ENCODE measurements around the gene RAB17. TPM values are rescaled to one million over a fixed set of nuclear protein-coding genes. Genes with fewer than 3 reads are reported as not detected.

Gene RAB17
- total RNA-seq, 1 experiment from 2014 or later = 86.3 TPM

DNA sequence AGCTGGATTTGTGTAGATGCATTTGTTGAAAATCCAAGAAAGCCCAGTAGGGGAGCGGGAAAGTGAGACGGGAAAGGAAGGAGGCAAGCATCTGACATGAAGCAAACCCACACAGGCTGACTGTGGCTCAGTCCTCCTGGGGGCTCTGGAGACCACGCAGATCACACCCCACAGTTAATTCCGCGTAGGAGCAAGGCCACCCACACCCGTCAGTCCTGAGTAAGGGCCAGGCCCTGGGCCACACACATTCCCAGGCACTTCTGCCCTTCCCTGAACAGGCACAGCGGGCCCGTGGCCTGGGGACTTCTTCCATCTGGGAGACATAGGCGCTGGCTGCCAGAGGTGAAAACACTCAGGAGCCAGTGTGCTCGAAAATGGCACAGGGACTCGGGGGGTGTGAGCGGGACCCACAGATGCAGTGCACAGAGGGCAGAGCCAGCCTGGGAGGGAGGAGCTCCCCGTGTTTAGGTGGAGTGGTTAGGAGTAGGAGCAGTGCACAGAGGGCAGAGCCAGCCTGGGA lies 43.6 kb downstream of the RAB17 start:
- no peaks in the 10 kb centered on the region for H3K9me2 ChIP-seq (ENCODE audit: insufficient read depth)
- no peak for TF ChIP-seq EZH2 (IDR thresholded peaks at IDR 0.05; ENCODE audit: low read depth)
- TF ChIP-seq, protein P1, sequence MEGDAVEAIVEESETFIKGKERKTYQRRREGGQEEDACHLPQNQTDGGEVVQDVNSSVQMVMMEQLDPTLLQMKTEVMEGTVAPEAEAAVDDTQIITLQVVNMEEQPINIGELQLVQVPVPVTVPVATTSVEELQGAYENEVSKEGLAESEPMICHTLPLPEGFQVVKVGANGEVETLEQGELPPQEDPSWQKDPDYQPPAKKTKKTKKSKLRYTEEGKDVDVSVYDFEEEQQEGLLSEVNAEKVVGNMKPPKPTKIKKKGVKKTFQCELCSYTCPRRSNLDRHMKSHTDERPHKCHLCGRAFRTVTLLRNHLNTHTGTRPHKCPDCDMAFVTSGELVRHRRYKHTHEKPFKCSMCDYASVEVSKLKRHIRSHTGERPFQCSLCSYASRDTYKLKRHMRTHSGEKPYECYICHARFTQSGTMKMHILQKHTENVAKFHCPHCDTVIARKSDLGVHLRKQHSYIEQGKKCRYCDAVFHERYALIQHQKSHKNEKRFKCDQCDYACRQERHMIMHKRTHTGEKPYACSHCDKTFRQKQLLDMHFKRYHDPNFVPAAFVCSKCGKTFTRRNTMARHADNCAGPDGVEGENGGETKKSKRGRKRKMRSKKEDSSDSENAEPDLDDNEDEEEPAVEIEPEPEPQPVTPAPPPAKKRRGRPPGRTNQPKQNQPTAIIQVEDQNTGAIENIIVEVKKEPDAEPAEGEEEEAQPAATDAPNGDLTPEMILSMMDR (conservative IDR thresholded peaks at IDR 0.05) = no peak
- intact Hi-C loops (cut with micrococcal nuclease; ENCODE audit: unreplicated experiment) = no loop called here
- H3K27ac ChIP-seq = no peak overlapping the region
- H3F3A ChIP-seq (ENCODE audit: insufficient read depth, low read depth) = peaks cover 47% of the 10 kb centered on the region
- no peaks in the 10 kb centered on the region for H3K27me3 ChIP-seq (ENCODE audit: insufficient read depth, low read depth)
- no peaks in the 10 kb centered on the region for H3K79me2 ChIP-seq (ENCODE audit: low read depth)
- H3K4me2 ChIP-seq = no peak overlapping the region
- DNase-seq = no peak
- no peaks in the 10 kb centered on the region for H3K9me3 ChIP-seq (ENCODE audit: insufficient read depth, low read depth)
- H3K36me3 ChIP-seq (ENCODE audit: low read depth) = peaks cover 35% of the 10 kb centered on the region
- H3K4me1 ChIP-seq (replicated peaks; ENCODE audit: insufficient read depth) = no peaks in the 10 kb centered on the region
- no peaks in the 10 kb centered on the region for H4K20me1 ChIP-seq (ENCODE audit: insufficient read depth)
- H3K4me3 ChIP-seq = no peak overlapping the region
- no peak overlapping the region for H2AFZ ChIP-seq
- no TSS peak for BruUV-seq (replicated peaks)
- POLR2A ChIA-PET (ENCODE audit: unreplicated experiment) = no interaction called here
- CTCF ChIA-PET = no interaction called here

DNA sequence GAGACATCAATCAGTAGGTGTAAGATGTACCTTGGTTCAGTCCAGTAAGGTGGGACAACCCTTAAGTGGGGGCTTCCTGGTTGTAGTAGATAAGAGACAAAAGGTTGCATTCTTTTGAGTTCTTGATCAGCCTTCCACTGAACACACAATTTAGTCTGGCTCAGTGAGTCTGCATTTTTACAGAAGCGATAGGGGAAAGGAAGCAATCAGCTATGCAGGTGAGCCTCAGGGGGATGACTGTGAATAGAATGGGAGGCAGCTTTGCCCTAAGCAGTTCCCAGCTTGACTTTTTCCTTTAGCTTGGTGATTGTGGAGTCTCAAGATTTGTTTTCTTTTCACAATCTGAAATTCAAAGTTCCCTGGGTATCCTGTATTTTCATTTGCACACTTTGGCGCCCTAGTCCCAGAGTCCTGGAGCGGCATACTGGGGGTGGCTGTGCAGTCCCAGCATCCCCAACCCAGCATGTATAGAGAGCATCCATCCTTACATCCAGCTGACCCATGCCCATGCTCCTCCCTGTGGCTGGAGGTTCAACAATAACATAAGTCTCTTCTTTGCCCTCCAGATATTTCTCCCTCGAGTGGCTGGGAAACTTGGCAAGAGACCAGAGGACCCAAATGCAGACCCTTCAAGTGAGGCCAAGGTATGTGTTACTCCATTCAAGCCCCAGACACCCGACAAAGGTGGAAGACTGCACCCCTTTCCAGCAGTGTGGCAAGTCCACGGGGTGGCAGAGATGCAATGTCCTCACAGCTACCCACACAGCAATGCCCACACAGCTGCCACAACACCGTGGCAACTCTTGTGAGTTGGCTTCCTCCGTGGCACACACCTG lies 44.3 kb downstream of the RAB17 start:
- Histone ChIP-seq H3K27me3 (ENCODE audit: insufficient read depth, low read depth) (no peaks in the 10 kb centered on the region), H3K27ac (no peak overlapping the region), H3K9me2 (ENCODE audit: insufficient read depth) (no peaks in the 10 kb centered on the region), H4K20me1 (ENCODE audit: insufficient read depth) (peaks cover 6% of the 10 kb centered on the region), H3K4me1 (replicated peaks; ENCODE audit: insufficient read depth) (no peaks in the 10 kb centered on the region), H3K79me2 (ENCODE audit: low read depth) (no peaks in the 10 kb centered on the region), H3K36me3 (ENCODE audit: low read depth) (peaks cover 29% of the 10 kb centered on the region), H2AFZ (no peak overlapping the region), H3K4me2 (no peak overlapping the region), H3K9me3 (ENCODE audit: insufficient read depth, low read depth) (no peaks in the 10 kb centered on the region), H3F3A (ENCODE audit: insufficient read depth, low read depth) (peaks cover 47% of the 10 kb centered on the region), H3K4me3 (no peak overlapping the region)
- BruUV-seq (replicated peaks) = no TSS peak
- intact Hi-C loops (cut with micrococcal nuclease; ENCODE audit: unreplicated experiment) = no loop called here
- CTCF ChIA-PET = no interaction called here
- no peak for DNase-seq
- TF ChIP-seq, protein P1 (conservative IDR thresholded peaks at IDR 0.05) = no peak
- no peak for TF ChIP-seq EZH2 (IDR thresholded peaks at IDR 0.05; ENCODE audit: low read depth)
- POLR2A ChIA-PET (ENCODE audit: unreplicated experiment) = interaction anchor here (0.6 kb wide), 1 partner anchor 381 kb away, joined by 6 read pairs; no protein-coding TSS in a partner anchor

DNA sequence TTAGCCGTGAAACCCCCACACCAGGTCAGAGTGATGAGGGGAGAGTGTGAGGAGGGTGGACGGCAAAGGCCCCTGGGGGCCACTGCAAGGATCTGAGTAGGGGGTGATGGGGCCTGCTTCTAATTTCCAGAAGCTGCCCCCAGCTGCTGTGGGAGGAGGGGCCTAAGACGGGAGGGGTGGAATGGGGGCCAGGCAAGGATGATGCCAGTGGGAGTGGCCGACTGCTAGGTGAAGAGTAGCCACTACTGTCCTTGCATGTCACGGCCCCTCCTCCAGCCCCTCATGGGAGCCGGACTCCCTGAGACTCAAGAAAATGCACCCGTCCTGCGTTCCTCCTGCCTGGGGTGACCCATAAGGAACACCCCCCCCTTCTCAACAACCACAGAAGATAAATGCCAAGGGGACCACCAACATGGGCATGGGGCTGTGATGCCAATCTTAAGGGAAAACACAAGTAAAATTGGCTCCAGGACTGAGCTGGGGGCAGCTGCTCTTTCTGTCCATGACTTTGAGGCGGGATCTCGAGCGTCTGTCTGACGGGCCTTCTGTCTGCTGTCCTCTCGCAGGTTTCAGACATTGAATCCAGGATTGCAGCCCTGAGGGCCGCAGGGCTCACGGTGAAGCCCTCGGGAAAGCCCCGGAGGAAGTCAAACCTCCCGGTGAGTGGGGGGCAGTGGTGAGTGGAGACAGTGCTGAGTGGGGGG lies 48.4 kb downstream of the RAB17 start:
- H3K27ac ChIP-seq = no peak overlapping the region
- no peaks in the 10 kb centered on the region for H3K9me3 ChIP-seq (ENCODE audit: insufficient read depth, low read depth)
- BruUV-seq (replicated peaks) = no TSS peak
- H3K36me3 ChIP-seq (ENCODE audit: low read depth) = peaks cover 40% of the 10 kb centered on the region
- H3K4me2 ChIP-seq = no peak overlapping the region
- H3K9me2 ChIP-seq (ENCODE audit: insufficient read depth) = no peaks in the 10 kb centered on the region
- CTCF ChIA-PET = no interaction called here
- no peaks in the 10 kb centered on the region for H3K4me1 ChIP-seq (replicated peaks; ENCODE audit: insufficient read depth)
- intact Hi-C loops (cut with micrococcal nuclease; ENCODE audit: unreplicated experiment) = no loop called here
- H3F3A ChIP-seq (ENCODE audit: insufficient read depth, low read depth) = peaks cover 53% of the 10 kb centered on the region
- H4K20me1 ChIP-seq (ENCODE audit: insufficient read depth) = peaks cover 6% of the 10 kb centered on the region
- H2AFZ ChIP-seq = no peak overlapping the region
- POLR2A ChIA-PET (ENCODE audit: unreplicated experiment) = no interaction called here
- TF ChIP-seq, protein P1 (conservative IDR thresholded peaks at IDR 0.05) = no peak
- TF ChIP-seq EZH2 (IDR thresholded peaks at IDR 0.05; ENCODE audit: low read depth) = no peak
- no peak for DNase-seq
- H3K4me3 ChIP-seq = no peak overlapping the region
- no peaks in the 10 kb centered on the region for H3K27me3 ChIP-seq (ENCODE audit: insufficient read depth, low read depth)
- H3K79me2 ChIP-seq (ENCODE audit: low read depth) = no peaks in the 10 kb centered on the region

Data from PC-9 (cell line).